Inferior parietal cortex (tissue), 1 donor: Measurements from ENCODE around the gene STK35.

Experiments used
- DNase-seq: peaks from one replicate; pipeline ENCODE4 v3.0.0-alpha.2; 2016; ENCODE audit errors: extremely low spot score

STK35 gene

DNA sequence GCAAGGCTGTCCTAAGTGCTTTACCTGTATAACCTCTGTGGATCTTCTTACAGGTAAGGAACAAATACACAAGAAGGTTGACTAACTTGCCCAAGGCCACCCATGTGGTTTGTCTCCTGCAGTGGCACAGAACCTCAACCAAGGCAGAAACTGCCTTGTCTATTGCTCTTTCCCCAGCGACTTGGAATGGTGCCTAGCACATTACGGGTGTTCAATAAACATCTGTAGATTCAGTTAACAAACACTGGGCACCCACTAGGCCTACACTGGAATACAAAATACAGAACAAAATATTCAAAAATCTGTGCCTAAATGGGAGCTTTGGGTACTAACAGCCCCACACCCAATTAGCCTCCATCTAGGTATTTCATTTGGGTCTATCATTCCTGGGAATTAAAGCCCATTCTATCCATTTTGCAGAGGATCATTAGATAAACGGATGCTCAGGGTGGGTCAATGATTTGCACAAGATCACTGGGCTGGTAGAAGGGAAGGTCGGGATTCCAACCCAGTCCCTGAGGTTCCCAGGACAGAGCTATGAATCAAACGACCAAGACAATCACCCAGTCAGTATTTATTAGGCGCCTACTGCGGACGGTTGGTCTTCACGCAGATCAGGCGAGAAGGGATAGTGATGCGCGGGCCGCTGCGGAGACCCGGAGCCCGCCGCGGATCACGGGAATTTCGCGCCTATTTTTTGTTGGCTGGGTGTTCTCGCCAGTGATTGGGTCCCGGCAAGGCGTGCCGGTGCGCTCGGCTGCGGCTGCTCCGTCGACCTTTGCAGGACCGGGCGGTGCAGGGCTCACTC lies at the start of gene STK35:
TSS of gene STK35 (plus strand) at position 771 of the 808 bp plus-strand sequence. CDS start 55 bp downstream, outside the sequence.
- no peak for DNase-seq

DNA sequence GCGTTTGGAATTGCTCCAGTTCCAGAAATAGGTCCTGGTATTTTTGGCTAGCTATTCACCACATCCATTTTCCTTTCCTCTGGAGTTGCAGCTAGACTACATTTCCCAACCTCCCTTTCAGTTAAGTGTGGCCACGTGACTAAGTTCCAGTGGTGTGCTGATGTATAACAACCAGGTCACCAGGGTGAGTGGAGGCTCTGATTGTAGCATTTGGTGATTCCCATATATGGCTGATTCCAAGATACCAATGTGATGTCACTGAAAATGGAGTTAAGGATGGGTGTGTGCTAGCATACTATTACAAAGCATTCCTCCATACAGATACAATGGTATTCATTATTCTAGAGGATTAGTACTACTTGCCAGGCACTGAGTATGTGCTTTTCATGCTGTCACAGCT lies 49.7 kb upstream of the STK35 start:
- no peak for DNase-seq

DNA sequence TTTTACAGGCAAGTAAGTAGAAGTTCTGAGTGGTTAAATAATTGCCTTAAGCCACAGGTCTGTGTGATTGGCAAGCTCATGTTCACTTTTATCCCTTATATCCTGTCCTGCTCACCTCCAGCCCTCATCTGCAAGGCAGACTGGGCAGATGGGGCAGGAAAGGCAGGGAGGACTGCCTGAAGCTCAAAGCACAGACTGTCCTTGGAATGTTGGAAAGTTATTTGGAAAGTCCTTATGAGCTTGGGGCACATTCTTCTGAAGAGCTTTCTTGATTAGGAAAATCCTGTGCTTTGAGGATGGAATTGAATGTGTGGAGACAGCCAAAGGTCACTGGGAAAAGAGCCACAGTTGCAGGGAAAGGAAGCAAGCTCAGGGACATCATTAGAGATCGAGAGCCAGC lies 48.9 kb upstream of the STK35 start:
- DNase-seq: no peak

DNA sequence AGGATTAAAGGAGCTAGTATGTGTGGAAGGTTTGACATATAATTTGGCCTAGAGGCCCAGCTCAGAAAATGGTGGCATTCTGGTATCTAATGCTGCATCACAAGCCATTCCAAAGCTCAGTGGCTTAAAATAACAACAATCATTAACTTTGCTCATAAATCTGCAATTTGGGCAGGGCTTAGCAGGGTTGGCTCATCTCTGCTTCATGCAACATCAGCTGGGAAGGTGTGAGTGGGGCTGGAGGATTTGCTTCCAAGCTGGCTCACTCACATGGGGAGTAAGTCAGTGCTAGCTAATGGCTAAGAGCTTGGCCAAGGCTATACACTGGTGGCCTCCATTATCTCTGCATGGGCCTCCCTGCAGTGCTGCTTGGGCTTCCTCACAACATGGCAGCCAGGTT lies 48.0 kb upstream of the STK35 start:
- no peak for DNase-seq

DNA sequence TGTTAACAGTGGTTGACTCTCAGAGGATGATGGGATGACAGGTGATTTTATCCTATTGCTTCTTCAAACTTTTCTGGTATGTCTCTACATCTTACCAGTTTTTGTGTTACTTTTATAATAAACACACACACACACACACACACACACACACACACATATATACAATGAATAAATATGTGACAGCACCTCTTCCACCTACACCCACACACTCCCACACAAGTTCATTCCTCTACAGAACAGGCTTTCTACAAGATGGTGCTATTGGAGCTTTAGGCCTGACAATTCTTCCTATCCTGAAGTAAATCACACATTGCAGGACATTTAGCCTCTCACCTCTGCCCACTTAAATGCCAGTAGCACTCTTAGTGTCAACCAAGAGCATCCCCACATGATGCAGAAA lies 46.7 kb upstream of the STK35 start:
- DNase-seq: no peak

DNA sequence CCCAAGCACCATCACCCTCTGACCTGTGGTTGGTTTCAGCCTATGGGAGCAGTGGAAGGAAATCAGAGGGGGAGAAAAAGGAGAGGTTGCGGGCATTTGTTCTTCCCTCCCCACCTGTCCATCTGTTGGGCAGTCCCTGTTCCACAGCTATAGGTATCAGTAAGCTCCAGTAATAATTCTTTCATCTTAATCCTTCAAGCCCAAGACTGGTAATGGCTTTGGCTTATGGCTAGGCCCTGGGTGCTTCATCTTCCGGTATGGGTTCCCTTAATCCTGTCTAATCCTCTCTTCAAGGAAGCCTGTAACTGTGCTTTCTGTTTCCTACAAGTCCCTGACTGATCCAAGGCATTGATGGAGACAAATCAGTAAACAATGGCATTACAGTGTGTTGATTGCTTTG lies 42.2 kb upstream of the STK35 start:
- DNase-seq: no peak

DNA sequence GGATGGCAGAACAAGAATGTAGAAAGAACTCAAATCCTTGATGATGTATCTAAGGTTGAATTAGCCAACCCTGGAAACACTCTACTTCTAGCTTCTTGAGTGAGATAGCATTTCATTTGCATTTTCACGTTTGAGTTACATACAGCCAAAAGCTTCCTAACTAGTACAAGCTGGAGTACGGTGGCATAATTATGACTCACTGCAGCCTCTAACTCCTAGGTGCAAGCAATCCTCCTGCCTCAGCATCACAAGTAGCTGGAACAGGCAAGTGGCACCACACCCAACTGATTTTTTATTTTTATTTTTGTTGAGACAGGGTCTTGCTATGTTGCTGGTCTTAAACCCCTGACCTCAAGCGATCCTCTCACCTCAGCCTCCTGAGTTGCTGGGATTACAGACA lies 36.5 kb upstream of the STK35 start:
- no peak for DNase-seq

DNA sequence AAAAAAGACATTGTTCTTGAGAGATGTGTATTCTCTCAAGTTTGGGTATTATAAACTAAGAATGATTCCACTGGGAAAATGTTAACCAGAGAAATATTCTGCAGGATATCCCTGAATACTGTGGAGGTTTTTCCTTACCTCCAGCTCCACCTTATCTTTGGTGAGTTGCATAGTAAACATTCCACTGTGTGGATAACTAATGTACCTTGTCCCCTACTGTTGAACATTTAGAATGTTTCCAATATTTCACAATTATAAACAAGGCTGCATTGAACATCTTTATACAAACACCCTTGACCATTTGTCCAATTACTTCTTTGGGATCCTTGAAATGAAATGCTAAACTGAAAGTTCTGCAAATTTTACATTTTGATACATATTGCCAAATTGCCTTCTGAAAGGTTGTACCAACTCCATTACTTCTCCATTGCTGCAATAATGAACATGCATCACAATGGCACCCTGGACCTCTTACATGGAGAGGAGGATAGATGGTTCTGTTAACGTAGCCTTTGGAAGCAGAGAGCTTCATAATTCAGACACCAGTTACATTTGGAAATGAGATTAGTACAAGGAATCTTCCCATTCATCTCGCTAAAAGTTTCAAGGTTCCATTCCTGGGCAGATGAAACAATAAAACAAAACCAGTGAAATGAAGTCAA lies 35.0 kb upstream of the STK35 start:
- no peak for DNase-seq

DNA sequence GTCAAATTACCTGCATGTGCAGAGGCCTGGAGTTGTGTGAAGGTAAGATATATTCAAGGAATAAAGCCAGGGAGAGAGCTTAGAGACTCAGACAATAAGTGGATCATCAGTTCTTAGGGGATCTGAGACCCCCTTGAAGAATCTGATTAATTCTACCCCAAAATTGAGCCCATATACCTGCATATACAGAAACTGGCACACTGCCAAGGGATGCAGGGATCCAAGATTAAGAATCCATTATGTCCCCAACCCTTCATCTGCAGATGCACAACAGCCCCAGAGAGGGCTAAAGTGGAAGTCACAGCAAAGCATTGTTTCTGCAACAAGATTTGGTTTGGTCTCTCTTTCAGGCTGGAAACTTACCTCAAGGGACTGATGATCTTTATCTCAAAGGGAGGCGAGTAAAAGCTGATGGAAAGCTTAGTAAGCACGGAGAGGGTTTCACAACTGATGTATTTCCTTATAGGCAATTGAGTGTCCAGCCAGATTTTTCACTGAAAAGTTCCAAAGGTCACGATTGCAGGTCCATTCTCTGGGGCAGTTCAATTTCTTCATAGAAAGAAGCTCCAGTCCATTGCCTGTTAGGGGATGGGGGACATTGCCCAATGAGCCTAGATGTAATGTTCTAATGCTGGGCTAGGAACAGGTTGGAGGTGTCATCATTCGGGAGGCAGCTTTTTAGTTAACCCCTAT lies 20.9 kb upstream of the STK35 start:
- no peak for DNase-seq

DNA sequence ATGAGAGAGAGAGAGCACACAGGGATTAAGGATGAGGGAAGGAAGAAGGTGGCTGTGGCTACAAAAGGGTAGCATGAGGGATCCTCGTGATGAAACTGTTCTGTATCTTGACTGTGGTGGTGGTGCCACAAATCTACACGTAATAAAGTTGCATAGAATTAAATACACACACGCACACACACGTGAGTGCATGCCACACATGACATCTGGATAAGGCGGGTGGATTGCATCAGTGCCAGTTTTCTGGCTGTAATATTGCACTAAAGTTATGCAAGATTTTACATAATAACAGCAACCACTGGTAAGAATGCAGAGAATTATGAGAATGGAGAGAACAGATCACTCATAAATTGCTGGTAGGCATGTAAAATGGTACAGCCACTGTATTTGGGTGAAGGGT lies 16.9 kb upstream of the STK35 start:
- no peak for DNase-seq

DNA sequence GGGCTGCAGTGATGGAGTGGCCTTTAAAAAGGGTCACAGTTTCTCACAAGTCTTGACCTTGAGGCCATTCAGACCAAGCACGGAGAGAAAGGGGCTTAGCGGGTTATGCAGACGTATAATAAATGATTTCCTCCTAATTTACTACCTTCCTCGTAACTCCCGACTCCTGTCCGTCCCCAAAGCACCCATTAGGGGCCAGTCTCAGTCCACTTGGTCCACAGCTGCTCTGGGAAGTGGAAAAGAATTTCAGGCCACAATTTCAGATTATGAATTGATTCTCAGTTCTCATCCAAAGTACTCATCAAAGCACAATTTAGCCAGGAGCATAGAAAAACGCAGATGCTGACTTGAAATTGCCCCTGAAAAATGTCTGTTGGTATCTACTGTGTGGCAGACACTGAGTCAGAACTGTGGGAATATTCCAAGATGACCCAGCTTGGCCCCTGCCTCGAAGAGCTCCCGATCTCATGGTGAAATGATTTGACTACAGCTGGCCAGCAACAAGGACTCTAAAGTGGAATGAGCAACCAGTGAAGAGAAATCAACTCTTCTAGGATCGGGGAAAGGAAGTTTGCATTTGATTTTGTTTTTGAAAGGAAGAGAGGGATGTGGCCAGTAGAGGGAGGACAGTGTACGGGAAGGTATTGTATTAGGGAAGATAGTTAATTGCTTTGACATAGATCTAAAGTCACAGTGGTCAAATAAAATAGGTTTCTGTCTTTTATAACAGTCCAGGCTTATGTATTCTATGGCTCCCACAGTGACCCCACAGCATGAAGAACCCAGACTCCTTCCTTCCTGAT lies 15.2 kb upstream of the STK35 start:
- DNase-seq: no peak

DNA sequence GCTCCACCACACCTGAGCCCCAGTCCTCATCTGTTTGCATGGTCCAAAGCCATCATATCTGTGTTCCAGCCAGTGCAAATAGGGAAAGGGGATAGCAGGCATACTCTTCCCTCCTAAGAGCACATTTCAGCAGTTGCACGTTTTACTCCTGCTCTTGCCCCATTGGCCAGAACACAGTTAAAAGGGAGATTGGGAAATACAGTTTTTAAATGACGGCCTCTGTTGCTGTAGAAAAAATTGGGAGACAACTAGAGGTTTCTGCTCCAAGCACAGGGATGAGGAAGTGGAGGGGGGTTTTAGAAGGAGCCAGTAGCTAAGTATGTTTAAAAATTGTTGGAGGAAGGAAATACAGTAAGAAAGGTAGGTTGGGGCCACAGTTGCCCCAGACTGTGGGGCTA lies 14.6 kb upstream of the STK35 start:
- DNase-seq: no peak

DNA sequence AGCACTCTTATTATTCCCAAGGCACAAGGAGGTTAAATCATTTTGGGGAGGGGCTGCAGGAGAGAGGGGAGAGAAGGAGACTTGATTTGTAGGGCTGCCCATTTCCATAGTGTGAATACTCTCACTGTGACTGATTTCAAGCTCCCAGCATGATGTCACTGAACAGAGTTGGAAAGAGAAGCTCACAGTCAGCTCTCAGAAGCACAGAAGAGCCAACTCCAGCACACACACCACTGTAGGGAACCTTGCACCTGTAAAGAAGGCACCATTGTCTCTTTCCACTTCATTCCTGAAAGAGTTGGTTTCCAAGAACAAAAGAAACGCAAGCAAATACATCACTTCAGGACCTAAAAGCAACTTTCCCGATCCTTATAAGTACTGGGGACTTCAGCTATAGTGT lies 12.7 kb upstream of the STK35 start:
- DNase-seq: no peak

DNA sequence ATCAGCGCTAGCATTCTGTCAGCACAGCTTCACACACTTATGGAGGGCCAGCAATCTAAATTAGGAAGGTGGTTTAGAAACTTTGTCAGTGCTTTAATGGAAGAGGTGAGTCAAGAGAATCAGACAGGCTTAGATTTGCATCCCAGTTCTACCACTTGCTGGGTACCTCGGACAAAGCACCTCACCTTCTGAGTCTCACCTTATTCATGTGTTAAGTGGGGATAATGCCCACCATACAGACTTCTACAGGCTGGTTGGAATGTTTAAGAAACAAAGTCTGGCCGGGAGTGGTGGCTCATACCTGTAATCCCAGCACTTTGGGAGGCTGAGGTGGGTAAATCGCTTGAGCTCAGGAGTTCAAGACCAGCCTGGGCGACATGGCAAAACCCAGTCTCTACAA lies 12.2 kb upstream of the STK35 start:
- DNase-seq: no peak

DNA sequence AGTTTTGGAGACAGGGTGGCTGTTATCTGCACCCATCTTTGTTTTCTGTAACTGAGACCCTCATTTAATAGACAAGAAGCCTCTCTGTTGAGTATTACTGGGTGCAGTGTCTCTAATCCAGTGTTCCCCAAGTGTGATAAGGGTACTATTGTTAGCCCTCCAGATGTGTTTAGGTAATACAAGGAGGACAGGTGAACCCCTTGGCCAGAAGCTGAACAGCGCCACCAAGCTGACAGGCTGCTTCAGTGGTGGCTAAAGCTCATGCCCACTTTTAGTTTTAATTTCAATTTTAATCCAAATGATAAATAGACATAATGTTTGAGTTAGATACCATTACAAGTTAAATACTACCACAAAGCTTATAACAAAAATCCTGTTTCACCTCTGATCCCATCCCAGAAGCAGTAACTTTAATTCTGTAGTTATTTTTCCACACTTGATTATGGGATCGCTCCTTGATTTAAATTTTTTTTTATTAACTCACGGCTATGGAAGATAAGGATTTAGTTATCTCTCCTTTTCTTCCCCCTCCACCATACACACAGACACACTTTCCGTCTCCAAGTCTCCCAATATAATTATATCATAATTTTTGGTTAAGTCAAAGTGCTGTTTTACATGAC lies 8.4 kb upstream of the STK35 start:
- no peak for DNase-seq

DNA sequence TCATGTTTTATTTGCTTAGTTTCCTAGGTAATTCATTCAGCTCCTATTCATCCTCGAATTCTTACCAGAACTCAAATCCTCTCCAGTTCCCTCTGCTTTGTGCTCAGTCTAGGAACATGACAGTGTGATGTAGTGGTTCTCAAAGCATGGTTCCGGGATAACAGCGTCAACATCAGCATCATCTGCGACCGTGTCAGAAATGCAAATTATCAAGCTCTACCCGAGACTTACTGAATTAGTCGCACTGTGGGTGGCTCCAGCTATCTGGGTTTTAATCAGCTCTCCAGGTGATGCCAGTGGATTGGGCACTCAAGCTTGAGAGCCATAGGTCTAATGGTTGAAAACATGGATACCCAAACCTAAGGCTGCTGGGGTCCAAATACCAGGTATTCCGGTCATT lies 7.7 kb upstream of the STK35 start:
- no peak for DNase-seq

DNA sequence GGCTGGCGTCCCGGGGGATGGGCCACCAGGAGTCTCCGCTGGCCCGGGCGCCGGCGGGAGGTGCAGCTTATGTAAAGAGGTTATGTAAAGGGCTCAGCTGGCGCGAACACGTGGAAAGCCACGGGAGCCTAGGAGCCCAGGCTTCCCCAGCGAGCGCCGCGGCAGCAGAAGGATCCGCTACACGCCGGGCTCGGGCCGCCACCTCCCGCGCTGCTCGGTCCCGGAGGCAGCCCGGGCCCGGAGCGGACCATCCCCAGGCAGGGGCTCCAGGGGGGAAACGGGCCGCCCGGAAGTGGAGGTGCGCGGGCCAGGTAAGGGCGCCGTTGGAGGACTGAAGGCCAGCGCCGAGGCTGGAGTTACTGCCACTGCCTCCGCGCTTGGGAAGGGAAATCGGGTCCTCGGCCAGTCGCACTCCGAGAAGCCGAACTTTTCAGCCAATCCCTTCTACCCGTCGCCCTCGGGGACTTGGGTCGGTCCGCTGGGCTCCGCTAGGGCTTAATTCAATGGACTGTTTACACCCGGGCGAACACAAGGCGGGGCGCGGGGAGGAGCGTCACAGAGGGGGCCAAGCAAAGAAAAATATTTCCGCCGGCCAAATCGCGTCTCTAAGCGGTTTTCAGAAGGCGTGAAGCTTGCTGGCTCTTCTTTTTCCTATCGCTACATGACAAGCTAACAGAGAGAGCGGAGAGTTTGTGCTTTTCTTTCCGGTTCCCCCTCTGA lies 398 bp downstream of the STK35 start:
- DNase-seq: peak; percentile 91

DNA sequence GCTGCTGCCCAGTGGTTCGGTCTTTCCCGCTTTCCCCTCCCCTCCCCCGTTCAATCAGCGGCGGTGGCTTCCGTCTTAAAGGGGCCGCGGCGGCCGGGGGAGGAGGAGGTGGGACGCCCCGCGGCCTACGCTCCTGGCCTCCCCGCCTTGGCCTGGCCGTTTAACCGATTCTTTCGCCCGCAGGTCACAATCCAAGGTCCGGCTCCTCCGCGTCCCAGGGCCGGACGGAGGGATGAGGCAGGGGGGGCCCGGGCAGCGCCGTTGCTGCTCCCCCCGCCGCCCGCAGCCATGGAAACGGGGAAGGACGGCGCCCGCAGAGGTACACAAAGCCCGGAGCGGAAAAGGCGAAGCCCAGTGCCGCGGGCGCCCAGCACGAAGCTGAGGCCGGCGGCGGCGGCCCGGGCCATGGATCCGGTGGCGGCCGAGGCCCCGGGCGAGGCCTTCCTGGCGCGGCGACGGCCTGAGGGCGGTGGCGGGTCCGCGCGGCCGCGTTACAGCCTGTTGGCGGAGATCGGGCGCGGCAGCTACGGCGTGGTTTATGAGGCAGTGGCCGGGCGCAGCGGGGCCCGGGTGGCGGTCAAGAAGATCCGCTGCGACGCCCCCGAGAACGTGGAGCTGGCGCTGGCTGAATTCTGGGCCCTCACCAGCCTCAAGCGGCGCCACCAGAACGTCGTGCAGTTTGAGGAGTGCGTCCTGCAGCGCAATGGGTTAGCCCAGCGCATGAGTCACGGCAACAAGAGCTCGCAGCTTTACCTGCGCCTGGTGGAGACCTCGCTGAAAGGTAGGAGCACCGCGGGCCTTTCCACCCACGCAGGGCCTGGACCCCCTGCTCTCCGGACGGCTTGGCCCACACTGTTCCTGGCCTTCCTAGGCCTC lies 1.2 kb downstream of the STK35 start:
- DNase-seq: peak; percentile 80

DNA sequence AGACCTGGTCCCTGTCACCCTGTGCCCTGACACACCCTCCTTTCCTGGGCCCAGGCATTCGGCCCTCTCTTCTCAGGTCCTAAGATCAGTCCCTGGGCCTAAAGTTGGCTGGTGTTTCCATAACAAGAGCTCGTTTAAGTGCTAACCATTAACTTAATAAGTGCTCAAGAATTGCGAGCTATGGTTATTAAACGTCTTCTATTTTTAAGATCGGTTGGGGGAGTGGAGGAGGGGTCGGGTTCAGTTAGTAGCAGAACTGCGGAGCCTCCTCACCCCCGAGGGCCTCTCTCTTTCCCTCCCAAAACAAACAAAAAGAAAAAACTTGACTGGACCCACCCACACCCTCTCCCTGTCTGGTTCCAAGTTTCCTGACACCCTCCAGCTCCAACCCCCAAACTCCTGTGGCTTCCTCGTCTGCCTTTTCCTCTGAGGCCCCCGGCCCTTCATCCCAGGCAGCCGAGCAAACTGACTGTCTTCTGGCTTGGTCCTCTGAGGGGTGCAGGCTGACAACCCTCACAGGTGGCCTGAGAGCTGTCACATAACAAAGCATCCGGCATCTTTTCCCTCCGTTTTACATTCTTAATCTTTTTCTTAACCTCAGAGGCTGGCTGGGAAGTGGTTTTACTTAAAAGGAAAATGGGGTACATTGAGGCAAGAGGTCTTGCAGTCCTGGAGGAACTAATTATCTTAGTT lies 2.0 kb downstream of the STK35 start:
- DNase-seq: no peak
